Testis (tissue), 2 donors: Measurements from ENCODE around the gene LYRM7.
"Not testable (repeated sequence)": the region's sequence is repeated elsewhere in the genome, so short reads cannot be mapped to it uniquely, and the experiment has no call there.

Experiments used
- CTCF ChIP-seq, 3 experiments: fragments of 450-650 bp in 2 of 3; fragments of 200-600 bp in 1 of 3; sonication (generic) in 1 of 3; IDR thresholded peaks; one replicate each; pipeline ENCODE4 v1.5.1; 2016 to 2019; ENCODE audit warnings: antibody characterized with exemption in 3 of 3, mild to moderate bottlenecking in 2 of 3, moderate library complexity in 1 of 3
- POLR2A ChIP-seq: fragments of 450-650 bp; IDR thresholded peaks from one replicate; pipeline ENCODE4 v1.6.1; 2017; ENCODE audit warnings: antibody characterized with exemption, mild to moderate bottlenecking, moderate library complexity

- not testable (repeated sequence) for TF ChIP-seq CTCF (IDR thresholded peaks at IDR 0.05); POLR2A
Measured at GRCh38 chr5:131138406-131138805, 32.3 kb upstream of the LYRM7 start.
